Endometrial microvascular endothelial cells (primary cell): ENCODE measurements around the gene OLFM2. TPM values are rescaled to one million over a fixed set of nuclear protein-coding genes. Genes with fewer than 3 reads are reported as not detected.
"Not testable (repeated sequence)": the region's sequence is repeated elsewhere in the genome, so short reads cannot be mapped to it uniquely, and the experiment has no call there.

Source experiments
- in situ Hi-C: cut with HindIII; loops from 2 replicates; pipeline ENCODE4 v1.10.0; 2017; ENCODE audit warnings: low sequenced_read_pairs, low pct_unique_long_range_greater_than_20kb; ENCODE audit errors: inconsistent ontology term
- total RNA-seq: library from RNA; depleted of rRNA; stranded (reverse); fragments of >200 nt; gene quantifications from one replicate; pipeline ENCODE4 v1.2.3, GENCODE V29; 2015; ENCODE audit errors: inconsistent ontology term

Gene OLFM2
- total RNA-seq, 1 donor from 2014 or later: not detected

GRCh38 chr19:9848060-9848459, 88.3 kb downstream of the OLFM2 start:
- in situ Hi-C loops: no loop called here

- in situ Hi-C loops: no loop called here
Observed at GRCh38 chr19:9847087-9847671, 89.1 kb downstream of the OLFM2 start.

GRCh38 chr19:9843626-9844273, 92.6 kb downstream of the OLFM2 start:
- in situ Hi-C loops: not testable (repeated sequence)

- in situ Hi-C loops: no loop called here
Observed at GRCh38 chr19:9842834-9843625, 93.3 kb downstream of the OLFM2 start.

GRCh38 chr19:9839415-9839814, 96.9 kb downstream of the OLFM2 start:
- in situ Hi-C loops: no loop called here

- in situ Hi-C loops: no loop called here
Observed at GRCh38 chr19:9838324-9838723, 98.0 kb downstream of the OLFM2 start.

GRCh38 chr19:9836021-9836420, 100.3 kb downstream of the OLFM2 start:
- in situ Hi-C loops: no loop called here

GRCh38 chr19:9835507-9835949, 100.8 kb downstream of the OLFM2 start:
- in situ Hi-C loops: no loop called here

- in situ Hi-C loops: no loop called here
Observed at GRCh38 chr19:9834726-9835506, 101.4 kb downstream of the OLFM2 start, which contains the start of gene PIN1. PIN1 (plus strand) TSS chr19:9835318; CDS start chr19:9835345, 27 bp downstream.

GRCh38 chr19:9834307-9834725, 102.0 kb downstream of the OLFM2 start:
- in situ Hi-C loops: no loop called here

- in situ Hi-C loops: no loop called here
Observed at GRCh38 chr19:9828551-9829063, 107.7 kb downstream of the OLFM2 start.

GRCh38 chr19:9827289-9828238, 108.8 kb downstream of the OLFM2 start, which contains the start of gene UBL5:
UBL5 (plus strand) TSS chr19:9827918; CDS start chr19:9828338, 420 bp downstream.
- in situ Hi-C loops: no loop called here

- in situ Hi-C loops: no loop called here
Observed at GRCh38 chr19:9823816-9824215, 112.5 kb downstream of the OLFM2 start.

- in situ Hi-C loops: not testable (repeated sequence)
Observed at GRCh38 chr19:9820034-9820433, 116.3 kb downstream of the OLFM2 start.

GRCh38 chr19:9819596-9819909, 116.8 kb downstream of the OLFM2 start:
- in situ Hi-C loops: no loop called here

- in situ Hi-C loops: no loop called here
Observed at GRCh38 chr19:9818734-9819595, 117.3 kb downstream of the OLFM2 start, which contains the start of gene FBXL12. FBXL12 (minus strand) TSS chr19:9819079; CDS start chr19:9818813, 266 bp downstream.

GRCh38 chr19:9818175-9818733, 118.1 kb downstream of the OLFM2 start:
- in situ Hi-C loops: no loop called here
